ENCODE results near the gene HHIPL1. TPM values are rescaled to one million over a fixed set of nuclear protein-coding genes. Genes with fewer than 3 reads are reported as not detected.

The HHIPL1 gene
- polyA plus RNA-seq, 1 experiment, result 1.1 TPM

- Histone ChIP-seq H3K27ac (ENCODE audit: low read depth, low read length) (peak overlapping the region; percentile 21), H3K27me3 (ENCODE audit: control insufficient read depth, insufficient read depth, low read length) (no peaks in the 10 kb centered on the region), H3K4me3 (ENCODE audit: low read depth, low read length) (no peak overlapping the region), H3K9me3 (ENCODE audit: control insufficient read depth, insufficient read depth, low read length) (no peaks in the 10 kb centered on the region)
- no peak for TF ChIP-seq CTCF (IDR thresholded peaks at IDR 0.05; ENCODE audit: low read depth, low read length)
- DNase-seq (ENCODE audit: low read depth, low spot score), result no peak
- ChIA-PET POLR2A (no interaction called here), CTCF (no interaction called here)
Observed at GRCh38 chr14:99624024-99624423, 20.9 kb upstream of the HHIPL1 start.

- ChIA-PET POLR2A (no interaction called here), CTCF (interaction anchor here (0.6 kb wide), 1 partner anchor 60 kb away, joined by 3 read pairs; no protein-coding TSS in a partner anchor)
- Histone ChIP-seq H3K4me3 (ENCODE audit: low read depth, low read length) (no peak overlapping the region), H3K9me3 (ENCODE audit: control insufficient read depth, insufficient read depth, low read length) (no peaks in the 10 kb centered on the region), H3K27me3 (ENCODE audit: control insufficient read depth, insufficient read depth, low read length) (no peaks in the 10 kb centered on the region), H3K27ac (ENCODE audit: low read depth, low read length) (no peak overlapping the region)
- TF ChIP-seq CTCF (IDR thresholded peaks at IDR 0.05; ENCODE audit: low read depth, low read length), result no peak
- no peak for DNase-seq (ENCODE audit: low read depth, low spot score)
Observed at GRCh38 chr14:99624971-99625370, 20.0 kb upstream of the HHIPL1 start.

DNA sequence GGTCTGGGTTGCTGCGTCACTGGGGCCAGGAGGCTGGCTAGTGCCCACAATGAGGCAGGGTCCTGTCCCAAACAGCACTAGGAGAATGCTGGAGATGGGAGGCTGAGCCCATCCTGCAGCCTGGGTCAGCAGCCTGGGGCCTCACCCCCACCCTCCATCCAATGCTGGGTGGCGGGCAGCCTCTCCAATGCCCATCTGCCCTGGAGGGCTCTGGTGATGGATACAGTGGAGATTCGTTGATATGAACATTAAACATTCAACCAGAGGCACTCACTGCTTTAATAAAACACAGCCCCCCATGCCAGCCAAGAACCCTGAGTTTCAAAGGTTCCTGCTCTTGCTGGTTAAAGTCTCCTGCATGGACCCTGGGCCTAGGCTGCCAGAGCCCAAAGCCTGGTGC is 19.5 kb upstream of the HHIPL1 start:
- POLR2A ChIA-PET, result no interaction called here
- H3K27ac ChIP-seq (ENCODE audit: low read depth, low read length), result no peak overlapping the region
- CTCF ChIA-PET, result no interaction called here
- no peak for DNase-seq (ENCODE audit: low read depth, low spot score)
- H3K27me3 ChIP-seq (ENCODE audit: control insufficient read depth, insufficient read depth, low read length), result no peaks in the 10 kb centered on the region
- no peak overlapping the region for H3K4me3 ChIP-seq (ENCODE audit: low read depth, low read length)
- no peak for TF ChIP-seq CTCF (IDR thresholded peaks at IDR 0.05; ENCODE audit: low read depth, low read length)
- no peaks in the 10 kb centered on the region for H3K9me3 ChIP-seq (ENCODE audit: control insufficient read depth, insufficient read depth, low read length)

DNA sequence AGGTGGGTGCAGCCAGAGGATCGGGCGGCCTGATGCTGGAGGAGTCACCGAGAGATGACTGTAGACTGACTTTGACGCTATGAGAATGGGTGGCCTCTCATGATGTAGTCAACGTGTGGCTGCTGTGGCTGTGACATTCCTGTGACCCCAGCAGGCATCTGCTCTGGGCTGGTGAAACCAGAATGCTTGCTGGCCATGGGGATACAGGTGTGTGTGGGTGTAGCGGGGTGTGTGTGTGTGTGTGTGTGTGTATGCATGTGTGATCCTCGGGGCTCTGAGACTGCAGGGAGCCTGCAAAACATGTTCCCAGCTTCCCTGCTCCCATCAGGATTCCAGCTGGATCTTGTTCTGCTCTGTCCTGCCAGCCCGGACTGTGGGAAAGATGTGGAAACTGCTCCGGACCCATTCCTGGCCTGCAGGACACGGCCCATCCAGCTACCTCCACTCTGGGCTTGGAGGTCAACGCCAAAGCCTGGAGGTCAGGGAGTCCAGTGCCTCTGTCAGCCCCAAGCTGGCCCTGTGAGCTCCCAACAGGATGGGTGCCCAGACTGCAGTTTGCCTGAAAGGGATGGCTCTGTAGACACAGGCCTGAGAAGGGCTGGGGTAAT is 18.8 kb upstream of the HHIPL1 start:
- no peaks in the 10 kb centered on the region for H3K27me3 ChIP-seq (ENCODE audit: control insufficient read depth, insufficient read depth, low read length)
- CTCF ChIA-PET, result no interaction called here
- no peak overlapping the region for H3K27ac ChIP-seq (ENCODE audit: low read depth, low read length)
- no peaks in the 10 kb centered on the region for H3K9me3 ChIP-seq (ENCODE audit: control insufficient read depth, insufficient read depth, low read length)
- H3K4me3 ChIP-seq (ENCODE audit: low read depth, low read length), result no peak overlapping the region
- no peak for TF ChIP-seq CTCF (IDR thresholded peaks at IDR 0.05; ENCODE audit: low read depth, low read length)
- POLR2A ChIA-PET, result no interaction called here
- no peak for DNase-seq (ENCODE audit: low read depth, low spot score)

DNA sequence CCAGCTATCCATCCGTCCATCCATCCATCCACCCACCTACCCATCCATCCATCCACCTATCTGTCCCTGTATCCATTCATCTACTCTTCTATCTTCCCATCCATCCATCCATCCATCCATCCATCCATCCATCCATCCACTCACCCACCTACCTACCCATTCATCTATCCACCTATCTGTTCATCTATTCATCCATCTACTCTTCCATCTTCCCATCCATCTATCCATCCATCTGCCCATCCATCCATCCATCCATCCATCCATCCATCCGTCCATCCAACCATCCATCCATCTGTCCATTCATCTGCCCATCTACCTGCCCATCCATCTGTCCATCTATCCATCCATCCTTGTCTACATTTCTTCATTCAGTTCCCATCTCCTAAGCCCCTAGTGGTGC is 17.8 kb upstream of the HHIPL1 start:
- Histone ChIP-seq H3K27me3 (ENCODE audit: control insufficient read depth, insufficient read depth, low read length) (peaks cover 4% of the 10 kb centered on the region), H3K27ac (ENCODE audit: low read depth, low read length) (no peak overlapping the region), H3K4me3 (ENCODE audit: low read depth, low read length) (no peak overlapping the region), H3K9me3 (ENCODE audit: control insufficient read depth, insufficient read depth, low read length) (no peaks in the 10 kb centered on the region)
- POLR2A ChIA-PET, result no interaction called here
- DNase-seq (ENCODE audit: low read depth, low spot score), result no peak
- CTCF ChIA-PET, result interaction anchor here (1.5 kb wide), 1 partner anchor 73 kb away, joined by 3 read pairs; no protein-coding TSS in a partner anchor
- no peak for TF ChIP-seq CTCF (IDR thresholded peaks at IDR 0.05; ENCODE audit: low read depth, low read length)

Measured in AG04450 (cell line).